ENCODE data around the gene CASK. TPM values are rescaled to one million over a fixed set of nuclear protein-coding genes. Genes with fewer than 3 reads are reported as not detected.

Gene CASK
- total RNA-seq, 1 experiment from 2014 or later, result 54.6 TPM

- ChIA-PET CTCF (interaction anchor here (0.9 kb wide), 1 partner anchor 139 kb away, joined by 4 read pairs; no protein-coding TSS in a partner anchor), POLR2A (no interaction called here)
- peak; percentile 58 for ATAC-seq
- H3K36me3 Mint-ChIP-seq, result peaks cover 13% of the 10 kb centered on the region
- no peak for TF ChIP-seq EMX1 (CRISPR knock-in tag; IDR thresholded peaks at IDR 0.05)
- TF ChIP-seq, protein P1, sequence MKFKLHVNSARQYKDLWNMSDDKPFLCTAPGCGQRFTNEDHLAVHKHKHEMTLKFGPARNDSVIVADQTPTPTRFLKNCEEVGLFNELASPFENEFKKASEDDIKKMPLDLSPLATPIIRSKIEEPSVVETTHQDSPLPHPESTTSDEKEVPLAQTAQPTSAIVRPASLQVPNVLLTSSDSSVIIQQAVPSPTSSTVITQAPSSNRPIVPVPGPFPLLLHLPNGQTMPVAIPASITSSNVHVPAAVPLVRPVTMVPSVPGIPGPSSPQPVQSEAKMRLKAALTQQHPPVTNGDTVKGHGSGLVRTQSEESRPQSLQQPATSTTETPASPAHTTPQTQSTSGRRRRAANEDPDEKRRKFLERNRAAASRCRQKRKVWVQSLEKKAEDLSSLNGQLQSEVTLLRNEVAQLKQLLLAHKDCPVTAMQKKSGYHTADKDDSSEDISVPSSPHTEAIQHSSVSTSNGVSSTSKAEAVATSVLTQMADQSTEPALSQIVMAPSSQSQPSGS (CRISPR knock-in tag; IDR thresholded peaks at IDR 0.05; ENCODE audit: borderline replicate concordance, low read depth), result no peak
- TF ChIP-seq TEAD4 (CRISPR knock-in tag; IDR thresholded peaks at IDR 0.05), result no peak
- no peak for TF ChIP-seq OVOL2 (CRISPR knock-in tag; IDR thresholded peaks at IDR 0.05; ENCODE audit: borderline replicate concordance)
- TF ChIP-seq CREB1 (CRISPR knock-in tag; IDR thresholded peaks at IDR 0.05), result no peak
- H3K4me1 Mint-ChIP-seq, result peaks cover 17% of the 10 kb centered on the region
- H3K27ac Mint-ChIP-seq, result no peak overlapping the region
- no peak overlapping the region for H3K4me3 Mint-ChIP-seq
- no peaks in the 10 kb centered on the region for H3K27me3 Mint-ChIP-seq (ENCODE audit: low read depth)
- H3K9me3 Mint-ChIP-seq, result no peaks in the 10 kb centered on the region
- DNase-seq (ENCODE audit: low spot score), result peak; percentile 10
Observed at GRCh38 chrX:41621222-41621723, 302.1 kb downstream of the CASK start.

- H3K27ac Mint-ChIP-seq, result no peak overlapping the region
- TF ChIP-seq ETV6 (CRISPR knock-in tag; IDR thresholded peaks at IDR 0.05) (no peak), NFATC4 (CRISPR knock-in tag; IDR thresholded peaks at IDR 0.05) (no peak), IRF2 (CRISPR knock-in tag; IDR thresholded peaks at IDR 0.05; ENCODE audit: borderline replicate concordance, low read depth) (no peak), NFE2L1 (CRISPR knock-in tag; IDR thresholded peaks at IDR 0.05) (no peak)
- TF ChIP-seq, protein P2, sequence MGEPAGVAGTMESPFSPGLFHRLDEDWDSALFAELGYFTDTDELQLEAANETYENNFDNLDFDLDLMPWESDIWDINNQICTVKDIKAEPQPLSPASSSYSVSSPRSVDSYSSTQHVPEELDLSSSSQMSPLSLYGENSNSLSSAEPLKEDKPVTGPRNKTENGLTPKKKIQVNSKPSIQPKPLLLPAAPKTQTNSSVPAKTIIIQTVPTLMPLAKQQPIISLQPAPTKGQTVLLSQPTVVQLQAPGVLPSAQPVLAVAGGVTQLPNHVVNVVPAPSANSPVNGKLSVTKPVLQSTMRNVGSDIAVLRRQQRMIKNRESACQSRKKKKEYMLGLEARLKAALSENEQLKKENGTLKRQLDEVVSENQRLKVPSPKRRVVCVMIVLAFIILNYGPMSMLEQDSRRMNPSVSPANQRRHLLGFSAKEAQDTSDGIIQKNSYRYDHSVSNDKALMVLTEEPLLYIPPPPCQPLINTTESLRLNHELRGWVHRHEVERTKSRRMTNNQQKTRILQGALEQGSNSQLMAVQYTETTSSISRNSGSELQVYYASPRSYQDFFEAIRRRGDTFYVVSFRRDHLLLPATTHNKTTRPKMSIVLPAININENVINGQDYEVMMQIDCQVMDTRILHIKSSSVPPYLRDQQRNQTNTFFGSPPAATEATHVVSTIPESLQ (CRISPR knock-in tag; IDR thresholded peaks at IDR 0.05), result no peak
- TF ChIP-seq, protein P3, sequence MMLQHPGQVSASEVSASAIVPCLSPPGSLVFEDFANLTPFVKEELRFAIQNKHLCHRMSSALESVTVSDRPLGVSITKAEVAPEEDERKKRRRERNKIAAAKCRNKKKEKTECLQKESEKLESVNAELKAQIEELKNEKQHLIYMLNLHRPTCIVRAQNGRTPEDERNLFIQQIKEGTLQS (CRISPR knock-in tag; conservative IDR thresholded peaks at IDR 0.05), result no peak
- TF ChIP-seq, protein P4, sequence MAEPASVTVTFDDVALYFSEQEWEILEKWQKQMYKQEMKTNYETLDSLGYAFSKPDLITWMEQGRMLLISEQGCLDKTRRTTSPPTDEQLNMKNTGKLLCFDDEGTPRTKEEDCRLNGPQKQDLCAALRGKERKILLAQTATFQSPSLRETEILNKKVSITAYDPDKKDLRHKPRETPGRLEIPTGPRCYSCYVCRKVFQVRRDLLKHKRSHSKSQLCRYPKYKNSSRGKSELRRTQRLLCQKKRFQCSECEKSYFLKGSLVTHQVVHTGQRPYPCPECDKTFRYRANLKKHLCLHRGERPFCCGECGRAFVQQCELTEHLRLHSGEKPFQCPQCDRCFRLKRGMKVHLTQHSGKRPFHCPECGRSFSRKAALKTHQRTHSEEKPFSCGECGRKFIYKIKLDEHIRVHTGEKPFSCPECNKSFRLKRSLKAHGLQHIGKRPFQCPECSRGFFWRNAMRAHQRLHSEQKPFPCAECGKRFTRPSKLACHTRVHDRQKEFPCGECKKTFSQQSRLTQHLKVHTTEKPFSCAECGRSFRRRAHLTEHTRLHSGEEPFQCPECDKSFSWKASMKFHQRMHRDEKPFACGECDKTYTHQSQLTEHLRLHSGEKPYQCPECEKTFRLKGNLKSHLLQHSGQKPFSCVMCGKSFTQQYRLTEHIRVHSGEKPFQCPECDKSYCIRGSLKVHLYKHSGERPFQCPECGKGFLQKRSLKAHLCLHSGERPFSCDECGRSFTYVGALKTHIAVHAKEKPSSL (CRISPR knock-in tag; conservative IDR thresholded peaks at IDR 0.05), result no peak
- ATAC-seq (no peak), DNase-seq (ENCODE audit: low spot score) (no peak)
- H3K36me3 Mint-ChIP-seq, result peaks cover 4% of the 10 kb centered on the region
- POLR2A ChIA-PET, result no interaction called here
- CTCF ChIA-PET, result no interaction called here
- no peaks in the 10 kb centered on the region for H3K9me3 Mint-ChIP-seq
- H3K27me3 Mint-ChIP-seq (ENCODE audit: low read depth), result no peaks in the 10 kb centered on the region
- H3K4me1 Mint-ChIP-seq, result peaks cover 17% of the 10 kb centered on the region
- H3K4me3 Mint-ChIP-seq, result no peak overlapping the region
Observed at GRCh38 chrX:41619221-41619620, 304.1 kb downstream of the CASK start.

DNA sequence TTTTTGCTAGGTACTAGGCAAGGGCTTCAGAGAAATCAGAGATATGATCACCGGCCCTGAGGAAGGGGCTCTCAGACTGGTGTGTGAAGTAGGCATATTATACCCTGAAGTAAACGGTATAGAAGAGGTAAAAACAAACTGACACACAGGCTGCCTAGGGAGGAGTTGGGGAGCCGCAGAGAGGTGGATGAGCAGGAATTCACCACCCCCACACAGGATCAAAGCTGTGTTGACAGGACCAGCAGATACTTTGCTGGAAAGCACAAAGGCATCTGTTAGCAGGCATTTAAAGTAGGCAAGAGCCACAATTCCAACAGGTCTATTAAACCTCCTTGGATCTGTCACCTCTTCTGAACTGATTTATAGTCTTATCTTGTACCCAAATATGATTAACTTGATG is 306.4 kb downstream of the CASK start:
- ChIA-PET CTCF (no interaction called here), POLR2A (interaction anchor here (0.6 kb wide), 1 partner anchor 1224 kb away, joined by 3 read pairs; no protein-coding TSS in a partner anchor)
- Mint-ChIP-seq H3K36me3 (peaks cover 1% of the 10 kb centered on the region; the same call in 1 of the 2 replicates), H3K27me3 (ENCODE audit: low read depth) (no peaks in the 10 kb centered on the region), H3K4me3 (no peak overlapping the region), H3K27ac (no peak overlapping the region), H3K4me1 (peaks cover 13% of the 10 kb centered on the region), H3K9me3 (no peaks in the 10 kb centered on the region)
- ATAC-seq (peak; percentile 50; the same call in 1 of the 2 replicates), DNase-seq (ENCODE audit: low spot score) (no peak)
- TF ChIP-seq STAT6 (CRISPR knock-in tag; conservative IDR thresholded peaks at IDR 0.05; ENCODE audit: low read depth) (no peak), MXD4 (CRISPR knock-in tag; IDR thresholded peaks at IDR 0.05; ENCODE audit: borderline replicate concordance) (no peak)
- TF ChIP-seq, protein P5, sequence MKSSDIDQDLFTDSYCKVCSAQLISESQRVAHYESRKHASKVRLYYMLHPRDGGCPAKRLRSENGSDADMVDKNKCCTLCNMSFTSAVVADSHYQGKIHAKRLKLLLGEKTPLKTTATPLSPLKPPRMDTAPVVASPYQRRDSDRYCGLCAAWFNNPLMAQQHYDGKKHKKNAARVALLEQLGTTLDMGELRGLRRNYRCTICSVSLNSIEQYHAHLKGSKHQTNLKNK (CRISPR knock-in tag; IDR thresholded peaks at IDR 0.05), result no peak
- TF ChIP-seq, protein P2 (CRISPR knock-in tag; IDR thresholded peaks at IDR 0.05), result no peak

Measured in WTC11 (cell line).